HepG2 (cell line): ENCODE results near the gene HOXD12. TPM values are rescaled to one million over a fixed set of nuclear protein-coding genes. Genes with fewer than 3 reads are reported as not detected.

Source experiments
- ARNT ChIP-seq: fragments of 450-650 bp; IDR thresholded peaks from 2 replicates; pipeline ENCODE4 v1.6.1; 2017
- ATF3 ChIP-seq: sonication (generic); formaldehyde crosslinking; IDR thresholded peaks from 2 replicates; pipeline ENCODE4 v1.4.0; 2020; ENCODE audit warnings: missing genetic modification reagents
- EP300 ChIP-seq, 3 experiments: sonication (generic) in 1 of 3; formaldehyde crosslinking in 1 of 3; IDR thresholded peaks; 2 replicates each; pipeline versions ENCODE4 v1.5.1 to v1.6.1; 2011 to 2020; ENCODE audit warnings: low read depth in 2 of 3, low read length in 2 of 3, borderline replicate concordance in 1 of 3, improper control_type of control experiment in 1 of 3, mild to moderate bottlenecking in 1 of 3, missing genetic modification reagents in 1 of 3, moderate library complexity in 1 of 3
- JARID2 ChIP-seq: sonication (generic); formaldehyde crosslinking; IDR thresholded peaks from 2 replicates; pipeline ENCODE4 v1.8.1; 2023; ENCODE audit warnings: missing genetic modification reagents, inconsistent platforms; ENCODE audit not compliant: insufficient replicate concordance
- MTA1 ChIP-seq: sonication (generic); formaldehyde crosslinking; IDR thresholded peaks from 2 replicates; pipeline ENCODE4 v1.4.0; 2020; ENCODE audit warnings: missing genetic modification reagents, mild to moderate bottlenecking, borderline replicate concordance
- MXD1 ChIP-seq: sonication (generic); formaldehyde crosslinking; IDR thresholded peaks from 2 replicates; pipeline ENCODE4 v1.4.0; 2020; ENCODE audit warnings: mild to moderate bottlenecking, missing genetic modification reagents
- MXD4 ChIP-seq: IDR thresholded peaks from 2 replicates; pipeline ENCODE4 v1.6.1; 2016; ENCODE audit warnings: mild to moderate bottlenecking, missing biosample characterization, missing genetic modification reagents
- NAIF1 ChIP-seq: sonication (generic); formaldehyde crosslinking; IDR thresholded peaks from 2 replicates; pipeline ENCODE4 v1.5.0; 2020; ENCODE audit warnings: mild to moderate bottlenecking, missing genetic modification reagents, borderline replicate concordance
- NCOA2 ChIP-seq: sonication (generic); formaldehyde crosslinking; IDR thresholded peaks from 2 replicates; pipeline ENCODE4 v1.8.0; 2022; ENCODE audit warnings: inconsistent platforms
- PCBP2 ChIP-seq: fragments of 200-400 bp; formaldehyde crosslinking; optimal IDR thresholded peaks from 2 replicates; pipeline ENCODE3; 2018; ENCODE audit warnings: low read length, low read depth; ENCODE audit not compliant: poor library complexity, severe bottlenecking
- POGZ ChIP-seq: sonication (generic); formaldehyde crosslinking; IDR thresholded peaks from 2 replicates; pipeline ENCODE4 v1.4.0; 2020; ENCODE audit warnings: mild to moderate bottlenecking, missing genetic modification reagents
- SP5 ChIP-seq: IDR thresholded peaks from 2 replicates; pipeline ENCODE4 v1.6.1; 2016; ENCODE audit warnings: low read depth, borderline replicate concordance
- TCF12 ChIP-seq, 2 experiments: fragments of 450-650 bp in 1 of 2; sonication (generic) in 1 of 2; formaldehyde crosslinking in 1 of 2; IDR thresholded peaks; 2 replicates each; pipeline versions ENCODE4 v1.6.1 to v1.8.0; 2017 to 2022; ENCODE audit warnings: antibody characterized with exemption in 1 of 2, mild to moderate bottlenecking in 1 of 2, missing genetic modification reagents in 1 of 2, moderate library complexity in 1 of 2
- ZFAT ChIP-seq: sonication (generic); formaldehyde crosslinking; conservative IDR thresholded peaks from 2 replicates; pipeline ENCODE4 v1.8.1; 2023; ENCODE audit warnings: missing genetic modification reagents, inconsistent platforms
- ZFX ChIP-seq: sonication (generic); formaldehyde crosslinking; IDR thresholded peaks from 2 replicates; pipeline ENCODE4 v1.4.0; 2020; ENCODE audit warnings: mild to moderate bottlenecking, low read depth, missing genetic modification reagents, moderate library complexity
- ZKSCAN8 ChIP-seq: IDR thresholded peaks from 2 replicates; pipeline ENCODE4 v1.6.1; 2016; ENCODE audit warnings: borderline replicate concordance, missing genetic modification reagents, missing compliant biosample characterization
- ZNF317 ChIP-seq: sonication (generic); formaldehyde crosslinking; IDR thresholded peaks from 2 replicates; pipeline ENCODE4 v1.5.0; 2020; ENCODE audit warnings: mild to moderate bottlenecking, missing genetic modification reagents
- ZNF530 ChIP-seq: sonication (generic); formaldehyde crosslinking; IDR thresholded peaks from 2 replicates; pipeline ENCODE4 v1.5.0; 2020; ENCODE audit warnings: low read depth, mild to moderate bottlenecking, missing genetic modification reagents
- ZNF598 ChIP-seq: sonication (generic); formaldehyde crosslinking; IDR thresholded peaks from 2 replicates; pipeline ENCODE4 v1.5.1; 2020; ENCODE audit warnings: mild to moderate bottlenecking, missing genetic modification reagents, borderline replicate concordance
- ZNF615 ChIP-seq: sonication (generic); formaldehyde crosslinking; IDR thresholded peaks from 2 replicates; pipeline ENCODE4 v1.5.0; 2020; ENCODE audit warnings: mild to moderate bottlenecking, missing genetic modification reagents, borderline replicate concordance
- polyA plus RNA-seq, 8 experiments: library from polyadenylated mRNA; depleted of rRNA in 3 of 8; stranded (reverse) in 7 of 8; unstranded in 1 of 8; fragments of >200 nt; fragmentation: Illumina TruSeq in 4 of 8; extraction: Trizol in 4 of 8; gene quantifications; 2 replicates each; pipeline versions ENCODE4 v1.2.1 to v1.2.3, GENCODE V29; 2011 to 2016; ENCODE audit warnings: low read depth in 4 of 8, missing spikeins in 1 of 8, mixed read lengths in 1 of 8; ENCODE audit not compliant: insufficient read depth in 1 of 8
- total RNA-seq, 5 experiments: library from RNA; depleted of rRNA; stranded (reverse); fragments of >200 nt; fragmentation: Illumina TruSeq; extraction: Trizol; gene quantifications; 2 replicates each; pipeline ENCODE4 v1.2.3, GENCODE V29; 2016; ENCODE audit warnings: low read depth in 1 of 5
- TF ChIP-seq, protein P1 (sequence below): sonication (generic); formaldehyde crosslinking; IDR thresholded peaks from 2 replicates; pipeline ENCODE4 v1.5.0; 2020; ENCODE audit warnings: missing genetic modification reagents
- TF ChIP-seq, protein P2 (sequence below): sonication (generic); formaldehyde crosslinking; IDR thresholded peaks from 2 replicates; pipeline ENCODE4 v1.5.1; 2020; ENCODE audit warnings: mild to moderate bottlenecking, missing genetic modification reagents, borderline replicate concordance

Gene HOXD12
- total and polyA plus RNA-seq, 2 of the 13 experiments (the other 11 are each of a cell fraction or from before 2014, with no cell fraction given), result not detected

GRCh38 chr2:176140513-176141317, 41.1 kb downstream of the HOXD12 start (continued):
- TF ChIP-seq ZFX (CRISPR knock-in tag), result peak; percentile 68; the same call in 1 of the 2 replicates
- peak; percentile 91; the same call in 1 of the 2 replicates for TF ChIP-seq ZNF598 (CRISPR knock-in tag)
- no peak for TF ChIP-seq PCBP2
- no peak for TF ChIP-seq ARNT
- peak; percentile 72; the same call in 1 of the 2 replicates for TF ChIP-seq MTA1
- TF ChIP-seq ZFAT, result no peak
- TF ChIP-seq POGZ (CRISPR knock-in tag), result peak; percentile 60
- no peak for TF ChIP-seq SP5 (CRISPR knock-in tag)
- peak; percentile 91 for TF ChIP-seq JARID2 (CRISPR knock-in tag)
- TF ChIP-seq, protein P1, sequence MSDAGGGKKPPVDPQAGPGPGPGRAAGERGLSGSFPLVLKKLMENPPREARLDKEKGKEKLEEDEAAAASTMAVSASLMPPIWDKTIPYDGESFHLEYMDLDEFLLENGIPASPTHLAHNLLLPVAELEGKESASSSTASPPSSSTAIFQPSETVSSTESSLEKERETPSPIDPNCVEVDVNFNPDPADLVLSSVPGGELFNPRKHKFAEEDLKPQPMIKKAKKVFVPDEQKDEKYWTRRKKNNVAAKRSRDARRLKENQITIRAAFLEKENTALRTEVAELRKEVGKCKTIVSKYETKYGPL (CRISPR knock-in tag), result no peak
- peak; percentile 53; the same call in 1 of the 2 replicates for TF ChIP-seq MXD4 (CRISPR knock-in tag)
- no peak for TF ChIP-seq ZNF530 (CRISPR knock-in tag)
- TF ChIP-seq ZNF615 (CRISPR knock-in tag), result no peak
- no peak for TF ChIP-seq ATF3
- no peak for TF ChIP-seq ZKSCAN8 (CRISPR knock-in tag)
- no peak for TF ChIP-seq TCF12 (IDR thresholded peaks at IDR 0.05)
- no peak for TF ChIP-seq TCF12 (CRISPR knock-in tag; IDR thresholded peaks at IDR 0.05)
- no peak for TF ChIP-seq EP300 (IDR thresholded peaks at IDR 0.05; ENCODE audit: low read depth in 2 of 2, low read length in 2 of 2)
- TF ChIP-seq EP300 (CRISPR knock-in tag; IDR thresholded peaks at IDR 0.05; ENCODE audit: borderline replicate concordance), result no peak
- 0 out of 2 replicates have a peak, but pooled peaks have one; percentile 5 for TF ChIP-seq MXD1 (CRISPR knock-in tag)
- no peak for TF ChIP-seq NAIF1 (CRISPR knock-in tag)
- TF ChIP-seq, protein P2, sequence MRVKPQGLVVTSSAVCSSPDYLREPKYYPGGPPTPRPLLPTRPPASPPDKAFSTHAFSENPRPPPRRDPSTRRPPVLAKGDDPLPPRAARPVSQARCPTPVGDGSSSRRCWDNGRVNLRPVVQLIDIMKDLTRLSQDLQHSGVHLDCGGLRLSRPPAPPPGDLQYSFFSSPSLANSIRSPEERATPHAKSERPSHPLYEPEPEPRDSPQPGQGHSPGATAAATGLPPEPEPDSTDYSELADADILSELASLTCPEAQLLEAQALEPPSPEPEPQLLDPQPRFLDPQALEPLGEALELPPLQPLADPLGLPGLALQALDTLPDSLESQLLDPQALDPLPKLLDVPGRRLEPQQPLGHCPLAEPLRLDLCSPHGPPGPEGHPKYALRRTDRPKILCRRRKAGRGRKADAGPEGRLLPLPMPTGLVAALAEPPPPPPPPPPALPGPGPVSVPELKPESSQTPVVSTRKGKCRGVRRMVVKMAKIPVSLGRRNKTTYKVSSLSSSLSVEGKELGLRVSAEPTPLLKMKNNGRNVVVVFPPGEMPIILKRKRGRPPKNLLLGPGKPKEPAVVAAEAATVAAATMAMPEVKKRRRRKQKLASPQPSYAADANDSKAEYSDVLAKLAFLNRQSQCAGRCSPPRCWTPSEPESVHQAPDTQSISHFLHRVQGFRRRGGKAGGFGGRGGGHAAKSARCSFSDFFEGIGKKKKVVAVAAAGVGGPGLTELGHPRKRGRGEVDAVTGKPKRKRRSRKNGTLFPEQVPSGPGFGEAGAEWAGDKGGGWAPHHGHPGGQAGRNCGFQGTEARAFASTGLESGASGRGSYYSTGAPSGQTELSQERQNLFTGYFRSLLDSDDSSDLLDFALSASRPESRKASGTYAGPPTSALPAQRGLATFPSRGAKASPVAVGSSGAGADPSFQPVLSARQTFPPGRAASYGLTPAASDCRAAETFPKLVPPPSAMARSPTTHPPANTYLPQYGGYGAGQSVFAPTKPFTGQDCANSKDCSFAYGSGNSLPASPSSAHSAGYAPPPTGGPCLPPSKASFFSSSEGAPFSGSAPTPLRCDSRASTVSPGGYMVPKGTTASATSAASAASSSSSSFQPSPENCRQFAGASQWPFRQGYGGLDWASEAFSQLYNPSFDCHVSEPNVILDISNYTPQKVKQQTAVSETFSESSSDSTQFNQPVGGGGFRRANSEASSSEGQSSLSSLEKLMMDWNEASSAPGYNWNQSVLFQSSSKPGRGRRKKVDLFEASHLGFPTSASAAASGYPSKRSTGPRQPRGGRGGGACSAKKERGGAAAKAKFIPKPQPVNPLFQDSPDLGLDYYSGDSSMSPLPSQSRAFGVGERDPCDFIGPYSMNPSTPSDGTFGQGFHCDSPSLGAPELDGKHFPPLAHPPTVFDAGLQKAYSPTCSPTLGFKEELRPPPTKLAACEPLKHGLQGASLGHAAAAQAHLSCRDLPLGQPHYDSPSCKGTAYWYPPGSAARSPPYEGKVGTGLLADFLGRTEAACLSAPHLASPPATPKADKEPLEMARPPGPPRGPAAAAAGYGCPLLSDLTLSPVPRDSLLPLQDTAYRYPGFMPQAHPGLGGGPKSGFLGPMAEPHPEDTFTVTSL, result no peak
- no peak for TF ChIP-seq NCOA2 (CRISPR knock-in tag)
- TF ChIP-seq ZNF317, result peak; percentile 24; the same call in 1 of the 2 replicates
